HCEC 1CT (cell line): ENCODE results near the gene PTEN.
"Not testable (repeated sequence)": the region's sequence is repeated elsewhere in the genome, so short reads cannot be mapped to it uniquely, and the experiment has no call there.

Experiments used
- DNase-seq: peaks from one replicate; pipeline ENCODE4 v3.0.0-alpha.2; 2017

PTEN gene

GRCh38 chr10:87873656-87874055 is 10.2 kb downstream of the PTEN start:
- DNase-seq, result no peak

GRCh38 chr10:87875929-87876571 is 12.6 kb downstream of the PTEN start:
- no peak for DNase-seq

GRCh38 chr10:87878664-87879459 is 15.4 kb downstream of the PTEN start:
- DNase-seq, result no peak

- no peak for DNase-seq
Measured at GRCh38 chr10:87880336-87880735, 16.9 kb downstream of the PTEN start.

GRCh38 chr10:87881373-87882059 is 18.1 kb downstream of the PTEN start:
- not testable (repeated sequence) for DNase-seq

GRCh38 chr10:87882555-87883294 is 19.3 kb downstream of the PTEN start:
- DNase-seq, result no peak

GRCh38 chr10:87886635-87887034 is 23.2 kb downstream of the PTEN start:
- DNase-seq, result no peak

GRCh38 chr10:87887146-87887545 is 23.7 kb downstream of the PTEN start:
- no peak for DNase-seq

GRCh38 chr10:87887548-87888289 is 24.3 kb downstream of the PTEN start:
- DNase-seq, result no peak

GRCh38 chr10:87895430-87895829 is 32.0 kb downstream of the PTEN start:
- DNase-seq, result no peak

- DNase-seq, result no peak
Measured at GRCh38 chr10:87896216-87896615, 32.8 kb downstream of the PTEN start.

GRCh38 chr10:87897957-87898356 is 34.5 kb downstream of the PTEN start:
- not testable (repeated sequence) for DNase-seq

- DNase-seq, result not testable (repeated sequence)
Measured at GRCh38 chr10:87903396-87903795, 40.0 kb downstream of the PTEN start.

GRCh38 chr10:87913156-87913921 is 49.9 kb downstream of the PTEN start:
- no peak for DNase-seq

- no peak for DNase-seq
Measured at GRCh38 chr10:87915406-87915805, 52.0 kb downstream of the PTEN start.

GRCh38 chr10:87915989-87916388 is 52.6 kb downstream of the PTEN start:
- no peak for DNase-seq

GRCh38 chr10:87916515-87916914 is 53.1 kb downstream of the PTEN start:
- no peak for DNase-seq

GRCh38 chr10:87918254-87918859 is 54.9 kb downstream of the PTEN start:
- no peak for DNase-seq

GRCh38 chr10:87920538-87920937 is 57.1 kb downstream of the PTEN start:
- DNase-seq, result no peak

- no peak for DNase-seq
Measured at GRCh38 chr10:87921931-87922688, 58.7 kb downstream of the PTEN start.
